HepG2 (cell line): Measurements from ENCODE around the gene ANKRD39. TPM values are rescaled to one million over a fixed set of nuclear protein-coding genes. Genes with fewer than 3 reads are reported as not detected.

Experiments used
- ERF ChIP-seq: IDR thresholded peaks from 2 replicates; pipeline ENCODE4 v1.6.1; 2018; ENCODE audit warnings: missing biosample characterization, missing genetic modification reagents
- RAD51 ChIP-seq: fragments of 450-650 bp; IDR thresholded peaks from 2 replicates; pipeline ENCODE4 v1.6.1; 2016; ENCODE audit warnings: borderline replicate concordance
- RXRA ChIP-seq: sonication (generic); formaldehyde crosslinking; IDR thresholded peaks from 2 replicates; pipeline ENCODE4 v1.5.1; 2020; ENCODE audit warnings: missing genetic modification reagents
- SRF ChIP-seq: IDR thresholded peaks from 2 replicates; pipeline ENCODE4 v1.6.1; 2011; ENCODE audit warnings: mild to moderate bottlenecking, low read depth, low read length, moderate library complexity
- ZFY ChIP-seq: sonication (generic); formaldehyde crosslinking; IDR thresholded peaks from 2 replicates; pipeline ENCODE4 v1.4.0; 2020; ENCODE audit warnings: missing genetic modification reagents
- ZNF180 ChIP-seq: sonication (generic); formaldehyde crosslinking; IDR thresholded peaks from 2 replicates; pipeline ENCODE4 v1.4.0; 2020; ENCODE audit warnings: low read depth, missing genetic modification reagents, borderline replicate concordance
- ZSCAN22 ChIP-seq: sonication (generic); formaldehyde crosslinking; IDR thresholded peaks from 2 replicates; pipeline ENCODE4 v1.4.0; 2020; ENCODE audit warnings: mild to moderate bottlenecking, missing genetic modification reagents
- polyA plus RNA-seq, 8 experiments: library from polyadenylated mRNA; depleted of rRNA in 3 of 8; stranded (reverse) in 7 of 8; unstranded in 1 of 8; fragments of >200 nt; fragmentation: Illumina TruSeq in 4 of 8; extraction: Trizol in 4 of 8; gene quantifications; 2 replicates each; pipeline versions ENCODE4 v1.2.1 to v1.2.3, GENCODE V29; 2011 to 2016; ENCODE audit warnings: low read depth in 4 of 8, missing spikeins in 1 of 8, mixed read lengths in 1 of 8; ENCODE audit not compliant: insufficient read depth in 1 of 8
- total RNA-seq, 5 experiments: library from RNA; depleted of rRNA; stranded (reverse); fragments of >200 nt; fragmentation: Illumina TruSeq; extraction: Trizol; gene quantifications; 2 replicates each; pipeline ENCODE4 v1.2.3, GENCODE V29; 2016; ENCODE audit warnings: low read depth in 1 of 5
- TF ChIP-seq, protein P1 (sequence below): sonication (generic); formaldehyde crosslinking; IDR thresholded peaks from 2 replicates; pipeline ENCODE4 v1.4.0; 2020; ENCODE audit warnings: mild to moderate bottlenecking, missing genetic modification reagents
- TF ChIP-seq, protein P2 (sequence below): fragments of 450-650 bp; IDR thresholded peaks from 2 replicates; pipeline ENCODE4 v1.6.1; 2017; ENCODE audit warnings: mild to moderate bottlenecking
- TF ChIP-seq, protein P3 (sequence below): sonication (generic); formaldehyde crosslinking; IDR thresholded peaks from 2 replicates; pipeline ENCODE4 v1.4.0; 2020; ENCODE audit warnings: mild to moderate bottlenecking, missing genetic modification reagents, borderline replicate concordance
- TF ChIP-seq, protein P4 (sequence below): sonication (generic); formaldehyde crosslinking; IDR thresholded peaks from 2 replicates; pipeline ENCODE4 v1.9.0; 2021; ENCODE audit warnings: missing genetic modification reagents, mild to moderate bottlenecking, borderline replicate concordance

ANKRD39 gene
- total and polyA plus RNA-seq, 2 of the 13 experiments (the other 11 are each of a cell fraction or from before 2014, with no cell fraction given) = 23.2 to 24.8 TPM

DNA sequence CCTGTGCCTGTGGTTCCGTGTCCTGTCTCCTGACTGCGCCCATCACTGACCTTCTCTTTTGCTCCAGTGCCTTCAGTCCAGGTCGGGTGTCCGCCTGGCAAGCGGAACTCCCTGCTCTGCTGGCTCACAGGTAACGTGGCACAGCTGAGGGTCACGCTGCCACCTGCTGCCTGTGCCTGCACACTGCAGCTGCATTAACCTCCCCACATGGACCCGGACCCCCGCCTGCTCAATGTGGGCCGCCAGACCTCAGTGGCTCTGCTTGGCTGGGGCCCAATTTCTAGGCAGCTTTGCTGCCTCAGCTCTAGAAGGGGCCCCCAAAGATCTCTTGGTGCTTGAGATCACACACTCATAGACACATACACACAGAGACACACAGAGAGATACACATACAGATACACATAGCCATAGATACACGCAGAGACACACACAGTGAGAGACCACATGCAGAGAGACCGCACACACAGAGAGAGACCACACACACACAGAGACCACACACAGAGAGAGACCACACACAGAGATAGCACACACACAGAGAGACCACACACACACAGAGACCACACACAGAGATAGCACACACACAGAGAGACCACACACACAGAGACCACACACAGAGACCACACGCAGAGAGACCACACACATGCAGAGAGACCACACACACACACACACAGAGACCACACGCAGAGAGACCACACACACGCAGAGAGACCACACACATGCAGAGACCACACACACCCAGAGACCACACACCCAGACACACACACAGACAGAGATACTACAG, 56.6 kb downstream of the ANKRD39 start (continued):
- TF ChIP-seq, protein P1, sequence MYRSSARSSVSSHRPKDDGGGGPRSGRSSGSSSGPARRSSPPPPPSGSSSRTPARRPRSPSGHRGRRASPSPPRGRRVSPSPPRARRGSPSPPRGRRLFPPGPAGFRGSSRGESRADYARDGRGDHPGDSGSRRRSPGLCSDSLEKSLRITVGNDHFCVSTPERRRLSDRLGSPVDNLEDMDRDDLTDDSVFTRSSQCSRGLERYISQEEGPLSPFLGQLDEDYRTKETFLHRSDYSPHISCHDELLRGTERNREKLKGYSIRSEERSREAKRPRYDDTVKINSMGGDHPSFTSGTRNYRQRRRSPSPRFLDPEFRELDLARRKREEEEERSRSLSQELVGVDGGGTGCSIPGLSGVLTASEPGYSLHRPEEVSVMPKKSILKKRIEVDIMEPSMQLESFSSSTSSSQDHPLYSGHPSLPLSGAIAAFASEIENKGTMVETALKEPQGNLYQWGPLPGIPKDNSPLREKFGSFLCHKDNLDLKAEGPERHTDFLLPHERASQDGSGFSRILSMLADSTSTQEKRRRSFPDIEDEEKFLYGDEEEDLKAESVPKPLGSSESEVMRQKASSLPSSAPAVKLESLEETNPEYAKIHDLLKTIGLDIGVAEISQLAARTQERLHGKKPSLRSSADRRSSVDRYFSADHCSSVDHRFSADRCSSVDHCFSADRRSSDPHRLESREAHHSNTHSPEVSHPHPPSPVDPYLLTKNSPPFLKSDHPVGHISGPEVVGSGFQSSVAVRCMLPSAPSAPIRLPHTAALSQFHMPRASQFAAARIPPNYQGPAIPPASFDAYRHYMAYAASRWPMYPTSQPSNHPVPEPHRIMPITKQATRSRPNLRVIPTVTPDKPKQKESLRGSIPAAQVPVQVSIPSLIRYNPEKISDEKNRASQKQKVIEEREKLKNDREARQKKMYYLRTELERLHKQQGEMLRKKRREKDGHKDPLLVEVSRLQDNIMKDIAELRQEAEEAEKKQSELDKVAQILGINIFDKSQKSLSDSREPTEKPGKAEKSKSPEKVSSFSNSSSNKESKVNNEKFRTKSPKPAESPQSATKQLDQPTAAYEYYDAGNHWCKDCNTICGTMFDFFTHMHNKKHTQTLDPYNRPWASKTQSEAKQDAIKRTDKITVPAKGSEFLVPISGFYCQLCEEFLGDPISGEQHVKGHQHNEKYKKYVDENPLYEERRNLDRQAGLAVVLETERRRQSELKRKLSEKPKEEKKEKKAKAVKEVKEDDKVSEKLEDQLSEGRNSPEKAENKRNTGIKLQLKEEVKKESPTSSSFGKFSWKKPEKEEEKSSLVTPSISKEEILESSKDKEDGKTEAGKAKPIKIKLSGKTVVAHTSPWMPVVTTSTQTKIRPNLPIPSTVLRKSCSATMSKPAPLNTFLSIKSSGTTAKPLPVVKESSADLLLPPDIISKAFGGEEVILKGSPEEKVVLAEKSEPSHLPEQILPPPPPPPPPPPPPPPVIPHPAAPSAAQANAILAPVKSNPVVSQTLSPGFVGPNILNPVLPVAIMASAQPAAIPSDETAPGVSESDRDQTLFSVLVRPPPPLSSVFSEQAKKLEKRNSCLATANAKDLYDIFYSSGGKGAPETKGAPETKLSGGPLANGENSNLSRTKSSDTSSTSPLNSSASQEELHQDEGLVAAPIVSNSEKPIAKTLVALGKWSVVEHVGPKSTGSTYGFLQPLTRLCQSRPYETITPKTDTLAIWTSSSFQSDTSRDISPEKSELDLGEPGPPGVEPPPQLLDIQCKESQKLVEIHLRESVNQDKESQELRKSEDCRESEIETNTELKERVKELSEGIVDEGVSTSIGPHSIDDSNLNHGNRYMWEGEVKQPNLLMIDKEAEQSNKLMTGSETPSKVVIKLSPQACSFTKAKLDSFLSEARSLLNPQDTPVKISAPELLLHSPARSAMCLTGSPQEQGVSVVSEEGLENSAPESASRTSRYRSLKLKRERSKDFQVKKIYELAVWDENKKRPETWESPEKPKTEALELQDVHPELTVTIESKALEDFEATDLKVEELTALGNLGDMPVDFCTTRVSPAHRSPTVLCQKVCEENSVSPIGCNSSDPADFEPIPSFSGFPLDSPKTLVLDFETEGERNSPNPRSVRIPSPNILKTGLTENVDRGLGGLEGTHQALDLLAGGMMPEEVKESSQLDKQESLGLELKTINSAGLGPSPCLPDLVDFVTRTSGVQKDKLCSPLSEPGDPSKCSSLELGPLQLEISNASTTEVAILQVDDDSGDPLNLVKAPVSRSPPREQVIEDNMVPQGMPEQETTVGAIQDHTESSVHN = peak; percentile 73; the same call in 1 of the 2 replicates
- TF ChIP-seq, protein P2, sequence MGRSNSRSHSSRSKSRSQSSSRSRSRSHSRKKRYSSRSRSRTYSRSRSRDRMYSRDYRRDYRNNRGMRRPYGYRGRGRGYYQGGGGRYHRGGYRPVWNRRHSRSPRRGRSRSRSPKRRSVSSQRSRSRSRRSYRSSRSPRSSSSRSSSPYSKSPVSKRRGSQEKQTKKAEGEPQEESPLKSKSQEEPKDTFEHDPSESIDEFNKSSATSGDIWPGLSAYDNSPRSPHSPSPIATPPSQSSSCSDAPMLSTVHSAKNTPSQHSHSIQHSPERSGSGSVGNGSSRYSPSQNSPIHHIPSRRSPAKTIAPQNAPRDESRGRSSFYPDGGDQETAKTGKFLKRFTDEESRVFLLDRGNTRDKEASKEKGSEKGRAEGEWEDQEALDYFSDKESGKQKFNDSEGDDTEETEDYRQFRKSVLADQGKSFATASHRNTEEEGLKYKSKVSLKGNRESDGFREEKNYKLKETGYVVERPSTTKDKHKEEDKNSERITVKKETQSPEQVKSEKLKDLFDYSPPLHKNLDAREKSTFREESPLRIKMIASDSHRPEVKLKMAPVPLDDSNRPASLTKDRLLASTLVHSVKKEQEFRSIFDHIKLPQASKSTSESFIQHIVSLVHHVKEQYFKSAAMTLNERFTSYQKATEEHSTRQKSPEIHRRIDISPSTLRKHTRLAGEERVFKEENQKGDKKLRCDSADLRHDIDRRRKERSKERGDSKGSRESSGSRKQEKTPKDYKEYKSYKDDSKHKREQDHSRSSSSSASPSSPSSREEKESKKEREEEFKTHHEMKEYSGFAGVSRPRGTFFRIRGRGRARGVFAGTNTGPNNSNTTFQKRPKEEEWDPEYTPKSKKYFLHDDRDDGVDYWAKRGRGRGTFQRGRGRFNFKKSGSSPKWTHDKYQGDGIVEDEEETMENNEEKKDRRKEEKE = no peak
- TF ChIP-seq, protein P3, sequence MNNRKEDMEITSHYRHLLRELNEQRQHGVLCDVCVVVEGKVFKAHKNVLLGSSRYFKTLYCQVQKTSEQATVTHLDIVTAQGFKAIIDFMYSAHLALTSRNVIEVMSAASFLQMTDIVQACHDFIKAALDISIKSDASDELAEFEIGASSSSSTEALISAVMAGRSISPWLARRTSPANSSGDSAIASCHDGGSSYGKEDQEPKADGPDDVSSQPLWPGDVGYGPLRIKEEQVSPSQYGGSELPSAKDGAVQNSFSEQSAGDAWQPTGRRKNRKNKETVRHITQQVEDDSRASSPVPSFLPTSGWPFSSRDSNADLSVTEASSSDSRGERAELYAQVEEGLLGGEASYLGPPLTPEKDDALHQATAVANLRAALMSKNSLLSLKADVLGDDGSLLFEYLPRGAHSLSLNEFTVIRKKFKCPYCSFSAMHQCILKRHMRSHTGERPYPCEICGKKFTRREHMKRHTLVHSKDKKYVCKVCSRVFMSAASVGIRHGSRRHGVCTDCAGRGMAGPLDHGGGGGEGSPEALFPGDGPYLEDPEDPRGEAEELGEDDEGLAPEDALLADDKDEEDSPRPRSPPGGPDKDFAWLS (CRISPR knock-in tag) = no peak
- no peak for TF ChIP-seq ZNF180 (CRISPR knock-in tag)
- 0 out of 2 replicates have a peak, but pooled peaks have one; percentile 27 for TF ChIP-seq RXRA (CRISPR knock-in tag)
- no peak for TF ChIP-seq ZSCAN22 (CRISPR knock-in tag)
- TF ChIP-seq, protein P4, sequence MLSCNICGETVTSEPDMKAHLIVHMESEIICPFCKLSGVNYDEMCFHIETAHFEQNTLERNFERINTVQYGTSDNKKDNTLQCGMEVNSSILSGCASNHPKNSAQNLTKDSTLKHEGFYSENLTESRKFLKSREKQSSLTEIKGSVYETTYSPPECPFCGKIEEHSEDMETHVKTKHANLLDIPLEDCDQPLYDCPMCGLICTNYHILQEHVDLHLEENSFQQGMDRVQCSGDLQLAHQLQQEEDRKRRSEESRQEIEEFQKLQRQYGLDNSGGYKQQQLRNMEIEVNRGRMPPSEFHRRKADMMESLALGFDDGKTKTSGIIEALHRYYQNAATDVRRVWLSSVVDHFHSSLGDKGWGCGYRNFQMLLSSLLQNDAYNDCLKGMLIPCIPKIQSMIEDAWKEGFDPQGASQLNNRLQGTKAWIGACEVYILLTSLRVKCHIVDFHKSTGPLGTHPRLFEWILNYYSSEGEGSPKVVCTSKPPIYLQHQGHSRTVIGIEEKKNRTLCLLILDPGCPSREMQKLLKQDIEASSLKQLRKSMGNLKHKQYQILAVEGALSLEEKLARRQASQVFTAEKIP (CRISPR knock-in tag) = no peak
- no peak; the same call in 1 of the 2 replicates for TF ChIP-seq ZFY (CRISPR knock-in tag)
- TF ChIP-seq RAD51 = no peak
- TF ChIP-seq SRF = no peak
- TF ChIP-seq ERF (CRISPR knock-in tag) = peak; percentile 65; the same call in 1 of the 2 replicates
